NB4 (cell line): ENCODE results near the gene SLC4A7.

Source experiments
- DNase-seq: peaks from one replicate; pipeline ENCODE4 v3.0.0; 2010; ENCODE audit warnings: low read depth
- H3K4me3 ChIP-seq: one replicate; pipeline ENCODE4 v1.5.1; 2011; ENCODE audit warnings: mild to moderate bottlenecking, low read depth, low read length, moderate library complexity
- MYC ChIP-seq: IDR thresholded peaks from 2 replicates; pipeline ENCODE4 v1.6.1; 2011; ENCODE audit warnings: low read depth, low read length
- POLR2A ChIP-seq: IDR thresholded peaks from 2 replicates; pipeline ENCODE4 v1.6.1; 2011; ENCODE audit warnings: mild to moderate bottlenecking; ENCODE audit not compliant: insufficient read length; ENCODE audit errors: extremely low read depth
- TF ChIP-seq, protein P1 (sequence below): IDR thresholded peaks from one replicate; pipeline ENCODE4 v1.5.1; 2012; ENCODE audit warnings: low read depth, low read length
- TF ChIP-seq, protein P2 (sequence below): IDR thresholded peaks from 2 replicates; pipeline ENCODE4 v1.6.1; 2011; ENCODE audit warnings: low read depth, low read length

SLC4A7 gene

DNA sequence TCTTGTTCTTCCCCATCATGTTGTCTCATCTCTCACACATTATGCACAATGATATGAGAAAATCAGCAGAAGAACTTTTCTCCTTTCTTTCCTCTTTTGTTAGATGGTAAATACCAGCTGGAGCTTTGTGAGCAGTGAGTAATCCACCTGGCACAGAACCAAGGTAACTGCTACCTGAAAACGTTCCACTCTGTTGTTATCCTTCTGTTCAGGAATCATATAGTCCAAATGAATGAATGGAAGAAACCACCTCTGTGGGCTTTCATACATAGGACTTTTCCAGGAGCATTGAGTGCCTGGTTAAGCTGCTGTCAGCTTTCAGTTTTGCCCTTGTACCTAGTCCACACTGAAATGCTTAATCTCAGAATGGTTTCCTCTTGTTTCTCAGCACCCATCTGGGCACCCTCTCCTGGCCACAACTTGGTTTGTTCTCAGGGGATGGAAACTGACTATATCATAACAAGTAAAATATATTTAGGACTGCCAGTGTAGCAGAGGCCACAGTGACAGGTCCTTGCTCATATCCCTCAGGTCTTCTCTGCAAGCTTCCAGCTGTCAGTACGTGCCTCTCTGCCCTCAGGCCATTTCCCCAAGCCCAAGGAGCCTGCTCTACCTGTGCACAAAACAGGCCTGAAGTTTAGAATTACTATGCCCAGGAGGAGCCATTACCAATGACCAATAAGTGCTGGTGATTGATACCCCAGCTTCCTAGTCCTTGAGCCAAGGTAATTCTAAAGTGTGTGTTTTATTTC, 23.5 kb upstream of the SLC4A7 start:
- H3K4me3 ChIP-seq, result no peak overlapping the region
- DNase-seq, result no peak
- TF ChIP-seq, protein P1, sequence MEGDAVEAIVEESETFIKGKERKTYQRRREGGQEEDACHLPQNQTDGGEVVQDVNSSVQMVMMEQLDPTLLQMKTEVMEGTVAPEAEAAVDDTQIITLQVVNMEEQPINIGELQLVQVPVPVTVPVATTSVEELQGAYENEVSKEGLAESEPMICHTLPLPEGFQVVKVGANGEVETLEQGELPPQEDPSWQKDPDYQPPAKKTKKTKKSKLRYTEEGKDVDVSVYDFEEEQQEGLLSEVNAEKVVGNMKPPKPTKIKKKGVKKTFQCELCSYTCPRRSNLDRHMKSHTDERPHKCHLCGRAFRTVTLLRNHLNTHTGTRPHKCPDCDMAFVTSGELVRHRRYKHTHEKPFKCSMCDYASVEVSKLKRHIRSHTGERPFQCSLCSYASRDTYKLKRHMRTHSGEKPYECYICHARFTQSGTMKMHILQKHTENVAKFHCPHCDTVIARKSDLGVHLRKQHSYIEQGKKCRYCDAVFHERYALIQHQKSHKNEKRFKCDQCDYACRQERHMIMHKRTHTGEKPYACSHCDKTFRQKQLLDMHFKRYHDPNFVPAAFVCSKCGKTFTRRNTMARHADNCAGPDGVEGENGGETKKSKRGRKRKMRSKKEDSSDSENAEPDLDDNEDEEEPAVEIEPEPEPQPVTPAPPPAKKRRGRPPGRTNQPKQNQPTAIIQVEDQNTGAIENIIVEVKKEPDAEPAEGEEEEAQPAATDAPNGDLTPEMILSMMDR, result no peak

DNA sequence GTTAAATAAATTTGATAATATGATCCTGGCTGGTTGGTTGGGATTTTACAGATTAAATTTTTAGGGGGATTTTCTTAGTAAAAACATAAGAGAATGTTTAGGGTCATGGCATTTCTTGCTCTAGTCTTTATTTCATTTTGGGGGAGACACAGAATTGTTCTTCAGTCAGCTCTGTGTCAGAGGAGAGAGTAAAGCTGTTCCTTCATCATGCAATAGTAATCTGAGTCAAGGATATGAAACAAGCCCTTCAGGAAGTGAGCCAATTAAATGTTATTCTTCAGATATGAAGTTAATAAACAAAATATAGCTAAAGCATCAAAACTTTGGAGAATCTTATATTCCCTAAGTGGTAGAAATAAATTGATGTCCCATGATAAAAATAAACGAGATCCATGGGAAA, 22.9 kb upstream of the SLC4A7 start:
- no peak for DNase-seq
- no peak overlapping the region for H3K4me3 ChIP-seq
- TF ChIP-seq, protein P1, result no peak
- TF ChIP-seq MYC (no peak), POLR2A (no peak)
- TF ChIP-seq, protein P2, sequence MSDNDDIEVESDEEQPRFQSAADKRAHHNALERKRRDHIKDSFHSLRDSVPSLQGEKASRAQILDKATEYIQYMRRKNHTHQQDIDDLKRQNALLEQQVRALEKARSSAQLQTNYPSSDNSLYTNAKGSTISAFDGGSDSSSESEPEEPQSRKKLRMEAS, result no peak

DNA sequence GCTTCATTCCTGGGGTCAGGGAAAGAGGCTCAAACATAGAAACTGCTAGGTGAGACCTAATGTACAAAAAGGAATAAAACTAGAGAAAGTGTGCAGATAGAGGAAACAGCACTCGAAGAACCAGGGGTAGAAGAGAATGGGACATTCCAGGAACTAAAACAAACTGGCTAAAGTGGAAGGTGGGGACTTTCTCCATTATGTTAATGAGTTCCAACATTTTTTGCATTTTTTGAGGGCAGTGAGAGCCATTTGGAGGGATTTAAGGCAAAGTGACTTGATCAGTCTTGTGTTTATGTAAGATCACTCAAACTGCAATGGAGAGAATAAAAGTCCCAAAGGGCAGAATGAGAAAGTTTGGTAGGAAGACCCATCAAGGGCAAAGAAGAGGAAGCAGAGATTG, 20.6 kb upstream of the SLC4A7 start:
- DNase-seq, result no peak
- no peak overlapping the region for H3K4me3 ChIP-seq
- TF ChIP-seq MYC, result no peak
- no peak for TF ChIP-seq POLR2A
- TF ChIP-seq, protein P1, result no peak
- TF ChIP-seq, protein P2, result no peak

DNA sequence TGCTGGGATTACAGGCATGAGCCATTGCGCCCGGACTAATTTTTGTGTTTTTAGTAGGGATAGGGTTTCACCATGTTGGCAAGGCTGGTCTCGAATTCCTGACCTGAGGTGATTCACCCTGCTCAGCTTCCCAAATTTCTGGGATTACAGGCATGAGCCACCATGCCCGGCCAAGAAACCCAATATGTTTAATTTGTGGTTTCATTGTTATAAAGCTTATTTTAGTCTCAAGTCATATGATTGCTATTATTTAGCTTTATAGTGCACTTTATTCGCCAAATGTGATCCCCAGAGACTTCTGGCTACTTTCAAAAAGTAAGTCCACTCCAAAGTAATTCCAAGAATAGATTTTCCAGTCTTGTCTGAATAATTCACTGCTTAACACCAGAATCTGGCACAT, 19.3 kb upstream of the SLC4A7 start:
- no peak overlapping the region for H3K4me3 ChIP-seq

DNA sequence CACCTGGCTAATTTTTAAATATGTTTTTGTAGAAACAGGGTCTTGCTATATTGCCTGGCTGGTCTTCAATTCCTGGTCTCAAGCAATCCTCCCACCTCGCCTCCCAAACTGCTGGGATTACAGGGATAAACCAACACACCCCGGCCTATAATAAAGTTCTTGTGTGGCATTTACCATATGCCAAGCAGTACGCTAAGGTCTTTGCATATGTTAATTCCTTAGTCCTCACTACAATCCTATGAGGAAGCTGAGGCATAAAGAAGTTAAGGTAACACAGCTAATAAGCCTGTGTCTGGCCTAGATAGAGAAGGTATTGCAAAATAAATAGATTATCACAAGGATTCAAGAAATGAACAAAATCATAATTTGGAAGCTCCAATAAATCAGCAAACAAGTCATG, 17.6 kb upstream of the SLC4A7 start:
- TF ChIP-seq POLR2A (no peak), MYC (no peak)
- TF ChIP-seq, protein P2, result no peak
- TF ChIP-seq, protein P1, result no peak
- DNase-seq, result no peak
- H3K4me3 ChIP-seq, result no peak overlapping the region

More for the DNA sequence above, 19.3 kb upstream of the SLC4A7 start:
- TF ChIP-seq, protein P1, result no peak
- TF ChIP-seq POLR2A (no peak), MYC (no peak)
- no peak for DNase-seq

DNA sequence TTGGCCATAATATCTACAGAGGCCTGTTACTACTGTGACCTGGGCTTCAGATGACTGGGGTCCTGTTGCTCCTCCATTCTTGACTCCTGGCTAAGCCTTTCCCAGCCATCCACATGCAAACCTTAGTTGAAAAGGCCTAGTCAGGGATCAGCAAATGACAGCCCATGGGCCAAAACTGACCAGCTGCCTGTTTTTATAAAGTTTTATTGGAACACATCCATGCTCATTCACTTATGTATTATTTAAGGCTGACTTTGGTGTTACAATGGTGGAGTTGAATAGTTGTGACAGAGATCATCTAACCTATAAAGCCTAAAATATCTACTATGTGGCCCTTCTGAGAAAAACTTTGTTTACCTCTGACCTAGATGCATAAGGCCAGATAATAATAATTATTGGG, 16.8 kb upstream of the SLC4A7 start:
- TF ChIP-seq, protein P2, result no peak
- TF ChIP-seq, protein P1, result no peak
- TF ChIP-seq POLR2A (no peak), MYC (no peak)
- no peak overlapping the region for H3K4me3 ChIP-seq
- DNase-seq, result no peak
